Endothelial cell (in vitro differentiated cells): ENCODE data around the gene BIRC6. TPM values are rescaled to one million over a fixed set of nuclear protein-coding genes. Genes with fewer than 3 reads are reported as not detected.

Experiments
- DNase-seq: peaks from one replicate; pipeline ENCODE4 v3.0.0; 2021; ENCODE audit warnings: low spot score
- H3K27ac Mint-ChIP-seq: one replicate; pipeline ENCODE4 v1.8.0; 2021; ENCODE audit warnings: mixed read lengths, inconsistent platforms; ENCODE audit not compliant: unreplicated experiment
- H3K27me3 Mint-ChIP-seq: one replicate; pipeline ENCODE4 v1.8.0; 2021; ENCODE audit warnings: mild to moderate bottlenecking, moderate library complexity, mixed read lengths, inconsistent platforms; ENCODE audit not compliant: unreplicated experiment
- H3K36me3 Mint-ChIP-seq: one replicate; pipeline ENCODE4 v1.8.0; 2021; ENCODE audit warnings: mild to moderate bottlenecking, low read depth, mixed read lengths, inconsistent platforms; ENCODE audit not compliant: unreplicated experiment
- H3K4me1 Mint-ChIP-seq: one replicate; pipeline ENCODE4 v1.8.0; 2021; ENCODE audit warnings: mild to moderate bottlenecking, mixed read lengths, inconsistent platforms; ENCODE audit not compliant: unreplicated experiment
- H3K4me3 Mint-ChIP-seq: one replicate; pipeline ENCODE4 v1.8.0; 2021; ENCODE audit warnings: mild to moderate bottlenecking, mixed read lengths, inconsistent platforms; ENCODE audit not compliant: unreplicated experiment
- H3K9me3 Mint-ChIP-seq: one replicate; pipeline ENCODE4 v1.8.0; 2021; ENCODE audit warnings: mixed read lengths, inconsistent platforms; ENCODE audit not compliant: unreplicated experiment
- CTCF ChIP-seq: fragments of 200-600 bp; sonication (generic); IDR thresholded peaks from one replicate; pipeline ENCODE4 v1.5.0; 2021; ENCODE audit warnings: antibody characterized with exemption; ENCODE audit not compliant: unreplicated experiment
- total RNA-seq: library from RNA; stranded (reverse); fragmentation: NEBNext Ultra II Directional; extraction: Animal tissue kit (Norgen Biotek cat#: 25700); gene quantifications from one replicate; pipeline ENCODE4 v1.2.1, GENCODE V29; 2021; ENCODE audit not compliant: unreplicated experiment

Gene BIRC6
- total RNA-seq, 1 donor from 2014 or later = 125 TPM

- H3K27me3 Mint-ChIP-seq = peaks cover 2% of the 10 kb centered on the region
- no peak for DNase-seq
- no peak overlapping the region for H3K27ac Mint-ChIP-seq
- H3K4me1 Mint-ChIP-seq = no peaks in the 10 kb centered on the region
- no peak overlapping the region for H3K4me3 Mint-ChIP-seq
- H3K9me3 Mint-ChIP-seq = no peaks in the 10 kb centered on the region
- H3K36me3 Mint-ChIP-seq = peaks cover 16% of the 10 kb centered on the region
- no peak for TF ChIP-seq CTCF
Measured at GRCh38 chr2:32474381-32474780, 117.6 kb downstream of the BIRC6 start.

- Mint-ChIP-seq H3K4me3 (no peak overlapping the region), H3K27ac (no peak overlapping the region), H3K9me3 (no peaks in the 10 kb centered on the region), H3K36me3 (peaks cover 28% of the 10 kb centered on the region), H3K27me3 (peaks cover 3% of the 10 kb centered on the region), H3K4me1 (no peaks in the 10 kb centered on the region)
- no peak for DNase-seq
- no peak for TF ChIP-seq CTCF
Measured at GRCh38 chr2:32478889-32479620, 122.2 kb downstream of the BIRC6 start.

GRCh38 chr2:32479993-32480392 lies 123.2 kb downstream of the BIRC6 start:
- H3K4me3 Mint-ChIP-seq = no peak overlapping the region
- H3K27ac Mint-ChIP-seq = no peak overlapping the region
- H3K27me3 Mint-ChIP-seq = peaks cover 3% of the 10 kb centered on the region
- no peaks in the 10 kb centered on the region for H3K4me1 Mint-ChIP-seq
- H3K9me3 Mint-ChIP-seq = no peaks in the 10 kb centered on the region
- no peak for TF ChIP-seq CTCF
- peaks cover 28% of the 10 kb centered on the region for H3K36me3 Mint-ChIP-seq
- no peak for DNase-seq

GRCh38 chr2:32482471-32482870 lies 125.6 kb downstream of the BIRC6 start:
- Mint-ChIP-seq H3K4me1 (no peaks in the 10 kb centered on the region), H3K36me3 (peaks cover 29% of the 10 kb centered on the region), H3K4me3 (no peak overlapping the region), H3K27me3 (peaks cover 3% of the 10 kb centered on the region), H3K27ac (no peak overlapping the region), H3K9me3 (no peaks in the 10 kb centered on the region)
- no peak for TF ChIP-seq CTCF
- no peak for DNase-seq

- Mint-ChIP-seq H3K27me3 (peaks cover 3% of the 10 kb centered on the region), H3K36me3 (peaks cover 23% of the 10 kb centered on the region)
Measured at GRCh38 chr2:32484937-32485336, 128.1 kb downstream of the BIRC6 start.

More at GRCh38 chr2:32484937-32485336, 128.1 kb downstream of the BIRC6 start:
- H3K4me3 Mint-ChIP-seq = no peak overlapping the region
- DNase-seq = no peak
- TF ChIP-seq CTCF = no peak
- no peak overlapping the region for H3K27ac Mint-ChIP-seq
- no peaks in the 10 kb centered on the region for H3K4me1 Mint-ChIP-seq
- no peaks in the 10 kb centered on the region for H3K9me3 Mint-ChIP-seq
